Stimulated activated CD8-positive, alpha-beta memory T cell treated with anti-CD3 and anti-CD28 coated beads, Interleukin-4, amount 100 ng/mL, for 4 hours (primary cell): Measurements from ENCODE around the gene CFAP43.
"Not testable (repeated sequence)": the region's sequence is repeated elsewhere in the genome, so short reads cannot be mapped to it uniquely, and the experiment has no call there.

Experiments used
- DNase-seq, 2 donors: peaks; one replicate each; pipeline ENCODE4 v3.0.0-alpha.2; 2020; ENCODE audit warnings: low read depth in 2 of 2, low spot score in 1 of 2

CFAP43 gene

GRCh38 chr10:104258209-104258608, 26.0 kb upstream of the CFAP43 start:
- no peak for DNase-seq

DNA sequence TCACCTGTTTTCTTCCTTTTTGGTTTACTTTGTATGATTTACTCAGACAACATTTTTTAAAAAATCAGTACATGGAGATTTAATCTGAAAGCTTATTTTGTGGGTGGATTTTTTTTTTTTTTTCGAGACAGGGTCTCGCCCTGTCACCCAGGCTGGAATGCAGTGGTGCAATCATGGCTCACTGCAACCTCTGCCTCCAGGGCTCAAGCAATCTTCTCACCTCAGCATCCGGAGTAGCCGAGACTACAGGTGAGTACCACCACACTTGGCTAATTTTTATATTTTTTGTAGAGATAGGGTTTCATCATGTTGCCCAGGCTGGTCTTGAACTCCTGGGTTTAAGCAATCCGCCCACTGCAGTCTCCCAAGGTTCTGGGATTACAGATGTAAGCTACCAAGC, 25.1 kb upstream of the CFAP43 start:
- no peak for DNase-seq

DNA sequence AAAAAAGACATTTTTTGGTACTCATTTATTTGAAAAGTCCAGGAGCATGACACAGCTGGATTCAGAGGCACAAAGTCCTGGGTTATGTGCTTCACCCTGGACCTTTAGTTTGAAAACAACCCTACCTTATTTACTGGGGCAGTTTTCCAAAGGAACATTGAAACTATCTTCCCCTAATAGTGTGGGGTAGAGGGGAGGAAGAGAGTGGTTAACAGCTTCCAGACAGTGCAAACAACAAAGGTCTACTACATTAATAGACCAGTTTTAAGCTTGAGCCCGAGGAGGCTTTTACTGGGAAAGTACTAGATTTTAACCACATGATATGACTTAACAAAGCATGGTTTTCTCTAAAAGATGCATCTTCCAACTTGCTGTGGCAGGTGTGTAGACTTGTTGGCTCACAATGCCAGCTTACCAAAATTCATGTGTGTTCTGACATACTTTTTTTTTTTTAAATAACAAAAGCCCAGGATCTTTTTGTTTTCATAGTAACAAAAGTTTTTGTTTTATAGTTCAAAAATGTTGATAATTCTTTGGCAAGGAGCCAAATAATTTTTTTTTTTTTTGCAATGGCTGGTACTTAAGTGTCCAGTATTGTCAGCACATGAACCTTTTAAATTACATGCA, 24.3 kb upstream of the CFAP43 start:
- no peak for DNase-seq

DNA sequence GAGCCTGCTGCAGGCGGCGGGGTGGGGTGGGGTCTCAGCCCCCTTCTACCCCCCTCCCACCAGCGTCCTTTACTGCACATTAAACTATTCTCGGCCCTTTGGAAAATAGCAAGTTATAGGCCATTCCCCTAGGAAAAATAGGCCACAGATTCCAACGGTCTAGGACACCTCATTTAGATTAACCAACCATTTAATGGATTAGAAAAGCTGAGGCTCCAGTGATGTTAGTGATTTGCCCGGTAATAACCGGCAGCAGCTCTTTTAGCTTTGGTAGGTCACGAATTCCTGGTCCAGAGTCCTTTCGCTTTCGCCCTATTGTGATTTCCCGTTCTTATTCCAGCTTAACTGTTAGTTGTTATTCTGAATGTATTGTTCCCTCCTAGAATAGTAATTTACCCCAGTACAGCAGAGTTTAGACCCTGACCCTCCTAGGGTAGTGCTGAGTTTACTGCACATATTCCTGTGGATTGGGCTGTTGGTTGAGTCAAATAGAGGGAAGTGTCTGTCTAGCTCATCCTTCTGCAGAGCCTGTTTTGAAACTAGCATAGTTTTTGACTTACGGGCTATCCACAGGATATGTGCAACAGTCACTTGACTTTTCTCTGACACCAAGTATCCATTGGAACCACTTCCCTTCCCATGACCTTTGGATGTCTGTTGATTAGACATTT, 23.3 kb upstream of the CFAP43 start:
- no peak for DNase-seq

DNA sequence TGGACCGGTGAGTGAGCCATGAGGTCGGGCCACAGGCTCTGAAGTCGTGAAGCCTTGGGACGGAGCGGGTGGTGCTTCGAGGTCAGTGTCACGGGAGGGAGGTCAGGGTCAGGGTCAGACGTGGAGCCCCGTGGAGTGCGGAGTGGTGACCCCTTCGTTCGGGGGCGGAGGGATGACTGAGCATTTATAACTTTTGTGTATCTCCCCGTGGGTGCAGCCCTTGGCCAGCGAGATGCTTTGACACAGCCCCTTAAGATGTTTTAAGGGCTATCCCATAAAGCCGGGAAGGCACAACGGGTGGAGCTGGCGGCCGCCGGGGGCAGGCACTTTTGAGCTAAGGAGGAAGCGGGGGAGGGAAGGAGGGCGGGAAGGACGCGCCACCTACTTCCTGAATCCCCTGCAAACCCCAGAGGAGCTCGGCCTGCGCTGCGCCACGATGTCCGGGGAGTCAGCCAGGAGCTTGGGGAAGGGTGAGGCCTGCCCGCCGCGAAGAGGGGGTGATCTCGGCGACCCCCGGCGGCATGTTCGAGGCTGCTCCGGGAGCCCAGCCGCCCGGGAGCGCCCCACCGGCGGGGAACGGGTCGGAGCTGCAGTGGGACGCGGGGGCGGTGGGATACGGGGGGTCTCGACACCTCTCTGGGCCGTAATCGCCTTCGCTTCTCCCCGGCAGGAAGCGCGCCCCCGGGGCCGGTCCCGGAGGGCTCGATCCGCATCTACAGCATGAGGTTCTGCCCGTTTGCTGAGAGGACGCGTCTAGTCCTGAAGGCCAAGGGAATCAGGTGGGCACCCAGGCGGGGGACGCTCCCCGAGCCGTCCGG, 22.5 kb upstream of the CFAP43 start, which contains the start of gene GSTO1:
Gene GSTO1, plus strand, starts transcription at position 400 of the 818 bp plus-strand sequence. Its CDS starts 37 bp downstream, at position 437.
- DNase-seq: peak in 1 of 2 donors; percentile 35

DNA sequence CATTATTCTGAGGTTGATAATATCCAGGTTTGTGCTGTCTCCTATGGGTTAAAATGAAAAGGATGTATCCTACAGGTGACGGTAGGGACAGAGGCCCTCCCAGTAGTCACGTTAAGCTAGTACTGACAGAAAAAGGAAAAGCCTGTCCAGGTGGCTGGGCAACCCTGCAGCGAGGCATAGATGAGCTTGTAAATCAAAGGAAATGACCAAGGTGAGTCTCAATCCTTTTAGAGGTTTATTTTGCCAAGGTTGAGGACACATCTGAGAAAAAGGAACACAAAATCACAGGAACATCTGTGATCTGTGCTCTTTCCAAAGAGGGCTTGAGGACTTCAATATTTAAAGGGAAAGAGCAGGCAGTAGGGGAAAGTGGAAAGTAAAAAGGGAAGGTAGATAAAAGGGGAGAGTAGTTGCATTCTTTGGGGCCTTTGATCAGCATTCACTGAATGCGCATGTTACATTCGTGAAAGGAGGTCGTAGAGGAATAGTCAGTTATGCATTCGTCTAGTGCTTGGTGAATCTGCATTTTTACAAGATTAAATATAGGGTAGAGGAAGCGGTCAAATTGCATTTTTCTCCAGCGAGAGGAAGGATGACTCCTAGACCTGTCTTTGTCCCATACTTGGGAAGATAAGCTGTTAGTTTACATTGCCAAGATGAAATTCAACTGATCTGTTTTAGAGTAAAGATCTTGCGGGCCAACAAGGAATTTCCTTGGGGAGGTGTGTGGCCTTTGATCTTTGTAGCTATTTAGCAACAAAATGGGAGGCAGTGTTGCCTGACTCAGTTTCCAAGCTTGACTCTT, 21.6 kb upstream of the CFAP43 start:
- no peak for DNase-seq

GRCh38 chr10:104253106-104253505, 20.9 kb upstream of the CFAP43 start:
- no peak for DNase-seq

GRCh38 chr10:104252368-104252767, 20.2 kb upstream of the CFAP43 start:
- no peak for DNase-seq

GRCh38 chr10:104251443-104251842, 19.3 kb upstream of the CFAP43 start:
- DNase-seq: no peak

- no peak for DNase-seq
Observed at GRCh38 chr10:104250371-104250770, 18.2 kb upstream of the CFAP43 start.

DNA sequence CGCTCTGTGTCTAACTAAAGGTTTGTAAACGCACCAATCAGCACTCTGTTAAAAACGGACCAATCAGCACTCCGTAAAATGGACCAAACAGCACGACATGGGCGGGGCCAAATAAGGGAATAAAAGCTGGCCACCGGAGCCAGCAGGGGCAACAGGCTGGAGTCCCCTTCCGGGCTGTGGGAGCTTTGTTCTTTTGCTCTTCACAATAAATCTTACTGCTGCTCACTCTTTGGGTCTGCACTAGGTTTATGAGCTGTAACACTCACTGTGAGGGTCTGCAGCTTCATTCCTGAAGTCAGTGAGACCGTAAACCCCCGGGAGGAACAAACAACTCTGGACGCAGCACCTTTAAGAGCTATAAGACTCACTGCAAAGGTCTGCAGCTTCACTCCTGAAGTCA, 16.8 kb upstream of the CFAP43 start:
- DNase-seq: not testable (repeated sequence)

GRCh38 chr10:104247513-104248146, 15.5 kb upstream of the CFAP43 start:
- no peak for DNase-seq

- no peak for DNase-seq
Observed at GRCh38 chr10:104246976-104247375, 14.8 kb upstream of the CFAP43 start.

DNA sequence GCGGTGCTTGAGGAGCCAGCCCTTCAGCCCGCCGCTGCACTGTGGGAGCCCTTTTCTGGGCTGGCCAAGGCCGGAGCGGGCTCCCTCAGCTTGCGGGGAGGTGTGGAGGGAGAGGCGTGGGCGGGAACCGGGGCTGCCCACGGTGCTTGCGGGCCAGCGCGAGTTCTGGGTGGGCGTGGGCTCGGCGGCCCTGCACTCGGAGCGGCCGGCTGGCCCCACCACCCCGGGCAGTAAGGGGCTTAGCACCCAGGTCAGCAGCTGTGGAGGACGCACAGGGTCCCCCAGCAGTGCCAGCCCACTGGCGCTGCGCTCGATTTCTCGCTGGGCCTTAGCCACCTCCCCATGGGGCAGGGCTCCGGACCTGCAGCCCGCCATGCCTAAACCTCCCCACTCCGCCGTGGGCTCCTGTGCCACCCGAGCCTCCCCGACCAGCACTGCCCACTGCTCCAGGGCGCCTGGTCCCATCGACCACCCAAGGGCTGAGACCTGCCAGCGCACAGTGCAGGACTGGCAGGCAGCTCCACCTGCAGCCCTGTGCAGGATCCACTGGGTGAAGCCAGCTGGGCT, 13.0 kb upstream of the CFAP43 start:
- DNase-seq: no peak

- no peak for DNase-seq
Observed at GRCh38 chr10:104243512-104243911, 11.3 kb upstream of the CFAP43 start.

- not testable (repeated sequence) for DNase-seq
Observed at GRCh38 chr10:104243009-104243408, 10.8 kb upstream of the CFAP43 start.

GRCh38 chr10:104242545-104242944, 10.4 kb upstream of the CFAP43 start:
- DNase-seq: no peak

- DNase-seq: no peak
Observed at GRCh38 chr10:104240078-104240477, 7.9 kb upstream of the CFAP43 start.

GRCh38 chr10:104235801-104236200, 3.6 kb upstream of the CFAP43 start:
- DNase-seq: no peak

DNA sequence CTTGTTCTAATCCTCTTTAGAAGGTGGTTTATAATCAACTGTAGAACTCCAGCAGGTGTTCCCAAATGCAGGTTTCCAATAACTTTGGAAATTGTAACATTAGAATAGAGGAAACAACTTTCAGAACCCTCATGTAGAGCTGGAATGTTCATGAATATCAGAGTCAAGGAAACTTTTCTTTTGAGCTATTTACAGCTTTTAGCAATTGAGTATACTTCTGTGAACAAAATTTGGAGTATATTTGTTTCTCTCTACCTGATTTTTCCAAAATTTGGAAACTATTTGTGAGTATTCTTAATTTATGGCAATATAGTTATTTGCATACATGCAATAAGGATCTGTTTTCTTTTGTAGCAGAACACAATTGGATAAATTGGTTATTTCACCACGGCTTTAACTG, 2.8 kb upstream of the CFAP43 start:
- DNase-seq: no peak
